T-helper 22 cell (primary cell): Measurements from ENCODE around the gene MARCHF6.
"Not testable (repeated sequence)": the region's sequence is repeated elsewhere in the genome, so short reads cannot be mapped to it uniquely, and the experiment has no call there.

Source experiments
- DNase-seq: peaks from one replicate; pipeline ENCODE4 v3.0.0-alpha.2; 2020; ENCODE audit warnings: low read depth

MARCHF6 gene

GRCh38 chr5:10324518-10325370, 28.8 kb upstream of the MARCHF6 start:
- no peak for DNase-seq

- DNase-seq, result no peak
Observed at GRCh38 chr5:10328323-10328722, 25.2 kb upstream of the MARCHF6 start.

- no peak for DNase-seq
Observed at GRCh38 chr5:10329446-10329819, 24.1 kb upstream of the MARCHF6 start.

- DNase-seq, result no peak
Observed at GRCh38 chr5:10329820-10330481, 23.5 kb upstream of the MARCHF6 start.

- no peak for DNase-seq
Observed at GRCh38 chr5:10330511-10331230, 22.8 kb upstream of the MARCHF6 start.

- DNase-seq, result no peak
Observed at GRCh38 chr5:10331341-10331796, 22.1 kb upstream of the MARCHF6 start.

- no peak for DNase-seq
Observed at GRCh38 chr5:10332301-10332700, 21.2 kb upstream of the MARCHF6 start.

- no peak for DNase-seq
Observed at GRCh38 chr5:10333154-10334006, 20.1 kb upstream of the MARCHF6 start.

- DNase-seq, result no peak
Observed at GRCh38 chr5:10334831-10335230, 18.7 kb upstream of the MARCHF6 start.

GRCh38 chr5:10335711-10336470, 17.6 kb upstream of the MARCHF6 start:
- DNase-seq, result no peak

GRCh38 chr5:10337107-10337506, 16.4 kb upstream of the MARCHF6 start:
- no peak for DNase-seq

GRCh38 chr5:10337986-10338385, 15.5 kb upstream of the MARCHF6 start:
- no peak for DNase-seq

- DNase-seq, result no peak
Observed at GRCh38 chr5:10338686-10339057, 14.8 kb upstream of the MARCHF6 start.

- no peak for DNase-seq
Observed at GRCh38 chr5:10339058-10339811, 14.3 kb upstream of the MARCHF6 start.

- DNase-seq, result no peak
Observed at GRCh38 chr5:10339958-10340357, 13.5 kb upstream of the MARCHF6 start.

GRCh38 chr5:10343486-10343885, 10.0 kb upstream of the MARCHF6 start:
- no peak for DNase-seq

- DNase-seq, result not testable (repeated sequence)
Observed at GRCh38 chr5:10344461-10345106, 8.9 kb upstream of the MARCHF6 start.

GRCh38 chr5:10348258-10348657, 5.2 kb upstream of the MARCHF6 start:
- DNase-seq, result no peak

- DNase-seq, result no peak
Observed at GRCh38 chr5:10351199-10351905, 2.1 kb upstream of the MARCHF6 start.
